HCT116 (cell line): Measurements from ENCODE around the gene CDK5RAP2. TPM values are rescaled to one million over a fixed set of nuclear protein-coding genes. Genes with fewer than 3 reads are reported as not detected.

ENCODE experiments used
- ATAC-seq: fragments of 200-7000 bp; cut with Tn5 transposase; 2 replicates; pipeline ENCODE4 v1.9.1; 2020; ENCODE audit warnings: mild to moderate bottlenecking, moderate library complexity
- BruUV-seq: library from RNA; stranded (reverse); fragments of 400-500 nt; replicated peaks from 2 replicates; lab custom pipeline; 2021; lab: Mats Ljungman, UMichigan
- CTCF ChIA-PET: fragments of 300-600 bp; sonication (Branson Sonifier 250); formaldehyde crosslinking; loops from one replicate; lab custom pipeline; 2021; ENCODE audit warnings: antibody characterized with exemption; lab: Charles Lee
- POLR2A ChIA-PET: fragments of 300-600, 350-600 bp; sonication (Branson Sonifier 250); formaldehyde crosslinking; loops from one replicate; lab custom pipeline; 2021; ENCODE audit warnings: antibody characterized with exemption; lab: Charles Lee
- RAD21 ChIA-PET, 2 experiments: fragments of 300-600 bp; sonication (Branson Sonifier 250); formaldehyde crosslinking; loops; one replicate each; lab custom pipeline; 2023; ENCODE audit warnings: low total read pairs in 2 of 2; ENCODE audit not compliant: uncharacterized antibody in 2 of 2, unreplicated experiment in 2 of 2, low non-redundant PET in 1 of 2; lab: Charles Lee
- DNase-seq: peaks from one replicate; pipeline ENCODE4 v3.0.0-alpha.2; 2010; ENCODE audit warnings: low read depth, low spot score
- H2AFZ ChIP-seq: fragments of 200-600 bp; shearing (Covaris generic), sonication (generic); 2 replicates; pipeline ENCODE4 v1.6.1; 2017; ENCODE audit warnings: low read depth, mixed run types, mixed read lengths, antibody characterized with exemption, low read length; ENCODE audit not compliant: poor library complexity, severe bottlenecking
- H3K27ac ChIP-seq: 2 replicates; pipeline ENCODE4 v1.5.1; 2012; ENCODE audit warnings: low read depth, low read length
- H3K27me3 ChIP-seq: fragments of 200-600 bp; sonication (generic); 2 replicates; pipeline ENCODE4 v1.6.1; 2016; ENCODE audit warnings: mixed run types, low read length, mixed read lengths; ENCODE audit not compliant: insufficient read depth
- H3K36me3 ChIP-seq, 2 experiments: fragments of 200-500 bp in 1 of 2; fragments of 200-600 bp in 1 of 2; sonication (Bioruptor generic) in 1 of 2; sonication (generic) in 1 of 2; 2 replicates each; pipeline versions ENCODE4 v1.5.1 to v1.6.1; 2014 to 2016; ENCODE audit warnings: low read length in 2 of 2, inconsistent platforms in 1 of 2, mixed read lengths in 1 of 2, mixed run types in 1 of 2; ENCODE audit not compliant: insufficient read depth in 2 of 2, control insufficient read depth in 1 of 2
- H3K4me1 ChIP-seq, 2 experiments: fragments of 200-600 bp in 1 of 2; sonication (generic) in 1 of 2; 2 replicates each; pipeline versions ENCODE4 v1.5.1 to v1.6.1; 2012 to 2017; ENCODE audit warnings: low read length in 2 of 2, inconsistent platforms in 1 of 2, mild to moderate bottlenecking in 1 of 2, mixed read lengths in 1 of 2, mixed run types in 1 of 2, moderate library complexity in 1 of 2; ENCODE audit not compliant: insufficient read depth in 2 of 2, control insufficient read depth in 1 of 2
- H3K4me2 ChIP-seq: fragments of 200-600 bp; sonication (generic); 2 replicates; pipeline ENCODE4 v1.6.1; 2017; ENCODE audit warnings: mixed run types, low read length, mixed read lengths
- H3K4me3 ChIP-seq, 2 experiments: fragments of 200-600 bp in 1 of 2; sonication (generic) in 1 of 2; replicated peaks in 1 of 2; 2 replicates each; pipeline ENCODE4 v1.5.1; 2011 to 2016; ENCODE audit warnings: low read length in 2 of 2, control low read depth in 1 of 2, low read depth in 1 of 2, mild to moderate bottlenecking in 1 of 2, mixed read lengths in 1 of 2, mixed run types in 1 of 2
- H3K79me2 ChIP-seq: fragments of 200-600 bp; sonication (generic); 2 replicates; pipeline ENCODE4 v1.6.1; 2017; ENCODE audit warnings: mild to moderate bottlenecking, mixed run types, low read length, moderate library complexity, mixed read lengths; ENCODE audit not compliant: insufficient read depth
- H3K9ac ChIP-seq: fragments of 200-600 bp; sonication (generic); 2 replicates; pipeline ENCODE4 v1.6.1; 2016; ENCODE audit warnings: low read length, mixed read lengths
- H3K9me2 ChIP-seq: fragments of 200-600 bp; sonication (generic), shearing (Covaris generic); 2 replicates; pipeline ENCODE4 v1.6.1; 2017; ENCODE audit warnings: mixed run types, mild to moderate bottlenecking, moderate library complexity; ENCODE audit not compliant: insufficient read depth
- H3K9me3 ChIP-seq, 2 experiments: fragments of 200-500 bp in 1 of 2; fragments of 200-600 bp in 1 of 2; sonication (Bioruptor generic) in 1 of 2; sonication (generic) in 1 of 2; 2 replicates each; pipeline ENCODE4 v1.6.1; 2014 to 2017; ENCODE audit warnings: low read length in 2 of 2, mixed read lengths in 2 of 2, inconsistent platforms in 1 of 2, low read depth in 1 of 2, mild to moderate bottlenecking in 1 of 2, mixed run types in 1 of 2, moderate library complexity in 1 of 2; ENCODE audit not compliant: control insufficient read depth in 1 of 2, insufficient read depth in 1 of 2
- H4K20me1 ChIP-seq: fragments of 200-600 bp; sonication (generic), shearing (Covaris generic); 2 replicates; pipeline ENCODE4 v1.6.1; 2017; ENCODE audit warnings: mixed run types, mild to moderate bottlenecking, moderate library complexity; ENCODE audit not compliant: insufficient read depth
- ATF3 ChIP-seq: IDR thresholded peaks from 2 replicates; pipeline ENCODE4 v1.6.1; 2012
- CBX3 ChIP-seq: IDR thresholded peaks from 2 replicates; pipeline ENCODE4 v1.6.1; 2012; ENCODE audit warnings: low read depth
- CEBPB ChIP-seq: IDR thresholded peaks from 2 replicates; pipeline ENCODE4 v1.6.1; 2012; ENCODE audit warnings: low read depth
- CTCF ChIP-seq, 3 experiments: fragments of 200-600 bp in 1 of 3; sonication (generic) in 1 of 3; IDR thresholded peaks in 2 of 3; conservative IDR thresholded peaks in 1 of 3; 2 replicates each; pipeline ENCODE4 v1.5.1; 2012 to 2017; ENCODE audit warnings: low read depth in 2 of 3, low read length in 2 of 3, antibody characterized with exemption in 1 of 3, borderline replicate concordance in 1 of 3, control low read depth in 1 of 3, mild to moderate bottlenecking in 1 of 3, mixed read lengths in 1 of 3, mixed run types in 1 of 3, moderate library complexity in 1 of 3; ENCODE audit not compliant: insufficient read depth in 1 of 3
- EGR1 ChIP-seq: IDR thresholded peaks from 2 replicates; pipeline ENCODE4 v1.6.1; 2012; ENCODE audit warnings: low read depth
- EZH2 ChIP-seq: fragments of 200-600 bp; sonication (generic); IDR thresholded peaks from 2 replicates; pipeline ENCODE4 v1.6.1; 2017; ENCODE audit warnings: antibody characterized with exemption, mixed run types
- FOSL1 ChIP-seq: IDR thresholded peaks from 2 replicates; pipeline ENCODE4 v1.6.1; 2012; ENCODE audit warnings: low read depth
- POLR2A ChIP-seq: IDR thresholded peaks from 2 replicates; pipeline ENCODE4 v1.7.0; 2011; ENCODE audit warnings: borderline replicate concordance; ENCODE audit not compliant: insufficient read depth, insufficient read length; ENCODE audit errors: extremely low read depth
- POLR2AphosphoS5 ChIP-seq: IDR thresholded peaks from 2 replicates; pipeline ENCODE4 v1.6.1; 2011; ENCODE audit warnings: mild to moderate bottlenecking, low read depth, low read length, moderate library complexity
- RAD21 ChIP-seq: IDR thresholded peaks from 2 replicates; pipeline ENCODE4 v1.6.1; 2012; ENCODE audit warnings: low read depth, mild to moderate bottlenecking
- REST ChIP-seq: IDR thresholded peaks from 2 replicates; pipeline ENCODE4 v1.6.1; 2012; ENCODE audit warnings: low read depth
- SIN3A ChIP-seq: IDR thresholded peaks from 2 replicates; pipeline ENCODE4 v1.6.1; 2012; ENCODE audit warnings: low read depth
- SP1 ChIP-seq: IDR thresholded peaks from 2 replicates; pipeline ENCODE4 v1.6.1; 2012; ENCODE audit warnings: low read depth
- SRF ChIP-seq: IDR thresholded peaks from 2 replicates; pipeline ENCODE4 v1.6.1; 2012; ENCODE audit warnings: low read depth
- TCF7L2 ChIP-seq: IDR thresholded peaks from 2 replicates; pipeline ENCODE4 v1.7.0; 2011; ENCODE audit warnings: borderline replicate concordance, inconsistent platforms; ENCODE audit not compliant: insufficient read depth, insufficient read length; ENCODE audit errors: extremely low read depth
- YY1 ChIP-seq: IDR thresholded peaks from 2 replicates; pipeline ENCODE4 v1.6.1; 2011; ENCODE audit warnings: low read length, low read depth, moderate library complexity, mild to moderate bottlenecking; ENCODE audit not compliant: insufficient replicate concordance; ENCODE audit errors: extremely low read depth
- ZBTB33 ChIP-seq: IDR thresholded peaks from 2 replicates; pipeline ENCODE4 v1.6.1; 2011; ENCODE audit warnings: mild to moderate bottlenecking, low read length, moderate library complexity; ENCODE audit not compliant: insufficient replicate concordance; ENCODE audit errors: extremely low read depth
- ZFX ChIP-seq: fragments of 450-650 bp; IDR thresholded peaks from 2 replicates; pipeline ENCODE4 v1.6.1; 2017
- ZNF274 ChIP-seq: fragments of 200-500 bp; sonication (Bioruptor generic); IDR thresholded peaks from 2 replicates; pipeline ENCODE4 v1.6.1; 2014; ENCODE audit warnings: mild to moderate bottlenecking, low read depth, low read length, inconsistent platforms
- intact Hi-C: fragments of 100-400 bp; cut with micrococcal nuclease; formaldehyde crosslinking; loops from 2 replicates; pipeline ENCODE4 v1.10.0; 2022
- total RNA-seq: library from RNA; stranded (reverse); gene quantifications from one replicate; pipeline ENCODE4 v1.2.1, GENCODE V29; 2021; ENCODE audit not compliant: unreplicated experiment

The CDK5RAP2 gene
- total RNA-seq, 1 experiment from 2014 or later, result 56.2 TPM

- ChIA-PET POLR2A (no interaction called here), RAD21 (no interaction called here), CTCF (no interaction called here)
- no peaks in the 10 kb centered on the region for H3K9me2 ChIP-seq
- no peaks in the 10 kb centered on the region for H3K36me3 ChIP-seq
- no peak for DNase-seq
- no peak overlapping the region for H3K9ac ChIP-seq
- no peaks in the 10 kb centered on the region for H3K9me3 ChIP-seq
- H3K4me2 ChIP-seq, result no peak overlapping the region
- peaks cover 5 to 6% of the 10 kb centered on the region in 2 experiments; a peak in 3 of 4 replicates for H3K4me1 ChIP-seq
- no peak overlapping the region for H3K27ac ChIP-seq
- TF ChIP-seq EZH2 (no peak), REST (no peak), TCF7L2 (no peak), CBX3 (no peak), ZBTB33 (no peak), ZFX (no peak), FOSL1 (no peak), POLR2AphosphoS5 (no peak), ATF3 (no peak), ZNF274 (no peak), CEBPB (no peak), YY1 (no peak), EGR1 (no peak), CTCF (IDR thresholded peaks at IDR 0.05 in 2 of 3, conservative IDR thresholded peaks at IDR 0.05 in 1 of 3; ENCODE audit: borderline replicate concordance in 1 of 3, insufficient read depth in 1 of 3, low read depth in 2 of 3, low read length in 2 of 3) (no peak), RAD21 (no peak), SP1 (no peak), SRF (no peak), POLR2A (no peak), SIN3A (no peak)
- no peak overlapping the region for H3K4me3 ChIP-seq
- H4K20me1 ChIP-seq, result no peaks in the 10 kb centered on the region
- no peak for ATAC-seq
- H3K79me2 ChIP-seq, result no peaks in the 10 kb centered on the region
- no TSS peak for BruUV-seq
- H2AFZ ChIP-seq, result no peak overlapping the region
- intact Hi-C loops, result loop anchor here (10.0 kb wide), 1 partner anchor 433 kb away; the partner anchor contains the start of gene C5
- no peaks in the 10 kb centered on the region for H3K27me3 ChIP-seq
Observed at GRCh38 chr9:120621941-120622340, 42.0 kb upstream of the CDK5RAP2 start.
